ENCODE data around the gene CMSS1.
"Not testable (repeated sequence)": the region's sequence is repeated elsewhere in the genome, so short reads cannot be mapped to it uniquely, and the experiment has no call there.

Gene CMSS1

GRCh38 chr3:100073714-100074307 lies 256.1 kb downstream of the CMSS1 start:
- in situ Hi-C loops (cut with HindIII; ENCODE audit: low sequenced_read_pairs): no loop called here

- in situ Hi-C loops (cut with HindIII; ENCODE audit: low sequenced_read_pairs): no loop called here
Measured at GRCh38 chr3:100075196-100075595, 257.5 kb downstream of the CMSS1 start.

- in situ Hi-C loops (cut with HindIII; ENCODE audit: low sequenced_read_pairs): no loop called here
Measured at GRCh38 chr3:100075851-100076730, 258.4 kb downstream of the CMSS1 start.

- in situ Hi-C loops (cut with HindIII; ENCODE audit: low sequenced_read_pairs): no loop called here
Measured at GRCh38 chr3:100076731-100077529, 259.3 kb downstream of the CMSS1 start.

- in situ Hi-C loops (cut with HindIII; ENCODE audit: low sequenced_read_pairs): no loop called here
Measured at GRCh38 chr3:100079328-100079727, 261.7 kb downstream of the CMSS1 start.

- in situ Hi-C loops (cut with HindIII; ENCODE audit: low sequenced_read_pairs): no loop called here
Measured at GRCh38 chr3:100080573-100080972, 262.9 kb downstream of the CMSS1 start.

- in situ Hi-C loops (cut with HindIII; ENCODE audit: low sequenced_read_pairs): no loop called here
Measured at GRCh38 chr3:100081311-100081710, 263.6 kb downstream of the CMSS1 start.

GRCh38 chr3:100081986-100082692 lies 264.5 kb downstream of the CMSS1 start:
- in situ Hi-C loops (cut with HindIII; ENCODE audit: low sequenced_read_pairs): no loop called here

GRCh38 chr3:100082714-100083113 lies 265.1 kb downstream of the CMSS1 start:
- in situ Hi-C loops (cut with HindIII; ENCODE audit: low sequenced_read_pairs): no loop called here

GRCh38 chr3:100083209-100083608 lies 265.5 kb downstream of the CMSS1 start:
- in situ Hi-C loops (cut with HindIII; ENCODE audit: low sequenced_read_pairs): no loop called here

GRCh38 chr3:100084100-100084806 lies 266.6 kb downstream of the CMSS1 start:
- in situ Hi-C loops (cut with HindIII; ENCODE audit: low sequenced_read_pairs): no loop called here

- in situ Hi-C loops (cut with HindIII; ENCODE audit: low sequenced_read_pairs): no loop called here
Measured at GRCh38 chr3:100086401-100086800, 268.7 kb downstream of the CMSS1 start.

GRCh38 chr3:100087198-100087597 lies 269.5 kb downstream of the CMSS1 start:
- in situ Hi-C loops (cut with HindIII; ENCODE audit: low sequenced_read_pairs): no loop called here

GRCh38 chr3:100088735-100089368 lies 271.2 kb downstream of the CMSS1 start:
- in situ Hi-C loops (cut with HindIII; ENCODE audit: low sequenced_read_pairs): no loop called here

- in situ Hi-C loops (cut with HindIII; ENCODE audit: low sequenced_read_pairs): no loop called here
Measured at GRCh38 chr3:100089812-100090668, 272.4 kb downstream of the CMSS1 start.

GRCh38 chr3:100090669-100091005 lies 273.0 kb downstream of the CMSS1 start:
- in situ Hi-C loops (cut with HindIII; ENCODE audit: low sequenced_read_pairs): no loop called here

GRCh38 chr3:100093831-100094230 lies 276.2 kb downstream of the CMSS1 start:
- in situ Hi-C loops (cut with HindIII; ENCODE audit: low sequenced_read_pairs): no loop called here

GRCh38 chr3:100096286-100096685 lies 278.6 kb downstream of the CMSS1 start:
- in situ Hi-C loops (cut with HindIII; ENCODE audit: low sequenced_read_pairs): not testable (repeated sequence)

- in situ Hi-C loops (cut with HindIII; ENCODE audit: low sequenced_read_pairs): no loop called here
Measured at GRCh38 chr3:100096866-100097265, 279.2 kb downstream of the CMSS1 start.
